Activated CD4-positive, alpha-beta T cell treated with anti-CD3 and anti-CD28 coated beads, Interleukin-2, amount 10 ng/mL, durations not matched to agents 24 days and 14 days (primary cell): ENCODE results near the gene FSTL4. TPM values are rescaled to one million over a fixed set of nuclear protein-coding genes. Genes with fewer than 3 reads are reported as not detected.

Experiments used
- DNase-seq: peaks from one replicate; pipeline ENCODE4 v3.0.0; 2022
- H3K27ac Mint-ChIP-seq: one replicate; pipeline ENCODE4 v1.8.0; 2022; ENCODE audit warnings: mild to moderate bottlenecking, mixed read lengths
- H3K27me3 Mint-ChIP-seq: one replicate; pipeline ENCODE4 v1.8.0; 2022; ENCODE audit warnings: mixed read lengths
- H3K36me3 Mint-ChIP-seq: one replicate; pipeline ENCODE4 v1.8.0; 2022; ENCODE audit warnings: low read depth, mild to moderate bottlenecking, mixed read lengths
- H3K4me1 Mint-ChIP-seq: one replicate; pipeline ENCODE4 v1.8.0; 2021; ENCODE audit warnings: mixed read lengths
- H3K4me3 Mint-ChIP-seq: one replicate; pipeline ENCODE4 v1.8.0; 2022; ENCODE audit warnings: mild to moderate bottlenecking, moderate library complexity, mixed read lengths
- H3K9me3 Mint-ChIP-seq: one replicate; pipeline ENCODE4 v1.8.0; 2021; ENCODE audit warnings: mixed read lengths
- intact Hi-C: fragments of 100-400 bp; cut with micrococcal nuclease; formaldehyde crosslinking; loops from one replicate; pipeline ENCODE4 v1.15.1; 2023
- total RNA-seq: library from RNA; stranded (reverse); gene quantifications from 2 replicates; pipeline ENCODE4 v1.2.3, GENCODE V29; 2022

The FSTL4 gene
- total RNA-seq, 1 donor from 2014 or later: 0.42 TPM

GRCh38 chr5:133599600-133599999 is 12.7 kb downstream of the FSTL4 start:
- intact Hi-C loops: no loop called here
- Mint-ChIP-seq H3K36me3 (no peaks in the 10 kb centered on the region), H3K27ac (no peak overlapping the region), H3K4me3 (no peak overlapping the region), H3K4me1 (no peaks in the 10 kb centered on the region), H3K9me3 (no peaks in the 10 kb centered on the region), H3K27me3 (peaks cover 11% of the 10 kb centered on the region)
- DNase-seq: no peak

- Mint-ChIP-seq H3K27me3 (peaks cover 9% of the 10 kb centered on the region), H3K4me3 (no peak overlapping the region), H3K27ac (no peak overlapping the region), H3K36me3 (no peaks in the 10 kb centered on the region), H3K4me1 (no peaks in the 10 kb centered on the region), H3K9me3 (no peaks in the 10 kb centered on the region)
- DNase-seq: no peak
- intact Hi-C loops: no loop called here
These were observed 13.3 kb downstream of the FSTL4 start for GRCh38 chr5:133599044-133599443.

GRCh38 chr5:133596049-133596448 is 16.3 kb downstream of the FSTL4 start:
- no peak for DNase-seq
- no peaks in the 10 kb centered on the region for H3K4me1 Mint-ChIP-seq
- H3K27ac Mint-ChIP-seq: no peak overlapping the region
- no peaks in the 10 kb centered on the region for H3K27me3 Mint-ChIP-seq
- no peaks in the 10 kb centered on the region for H3K36me3 Mint-ChIP-seq
- intact Hi-C loops: no loop called here
- H3K4me3 Mint-ChIP-seq: no peak overlapping the region
- H3K9me3 Mint-ChIP-seq: no peaks in the 10 kb centered on the region

- no peak for DNase-seq
- intact Hi-C loops: no loop called here
- H3K27me3 Mint-ChIP-seq: no peaks in the 10 kb centered on the region
- no peaks in the 10 kb centered on the region for H3K9me3 Mint-ChIP-seq
- no peaks in the 10 kb centered on the region for H3K36me3 Mint-ChIP-seq
- H3K4me3 Mint-ChIP-seq: no peak overlapping the region
- H3K27ac Mint-ChIP-seq: no peak overlapping the region
- H3K4me1 Mint-ChIP-seq: no peaks in the 10 kb centered on the region
These were observed 16.9 kb downstream of the FSTL4 start for GRCh38 chr5:133595465-133595864.

- no peak for DNase-seq
- H3K4me1 Mint-ChIP-seq: no peaks in the 10 kb centered on the region
- H3K27me3 Mint-ChIP-seq: no peaks in the 10 kb centered on the region
- no peak overlapping the region for H3K4me3 Mint-ChIP-seq
- H3K9me3 Mint-ChIP-seq: no peaks in the 10 kb centered on the region
- no peaks in the 10 kb centered on the region for H3K36me3 Mint-ChIP-seq
- intact Hi-C loops: no loop called here
- H3K27ac Mint-ChIP-seq: no peak overlapping the region
These were observed 23.1 kb downstream of the FSTL4 start for GRCh38 chr5:133589286-133589685.

GRCh38 chr5:133582971-133583370 is 29.4 kb downstream of the FSTL4 start:
- Mint-ChIP-seq H3K9me3 (no peaks in the 10 kb centered on the region), H3K4me1 (no peaks in the 10 kb centered on the region), H3K4me3 (no peak overlapping the region)

GRCh38 chr5:133581918-133582317 is 30.4 kb downstream of the FSTL4 start:
- Mint-ChIP-seq H3K4me1 (no peaks in the 10 kb centered on the region), H3K36me3 (no peaks in the 10 kb centered on the region), H3K27me3 (peaks cover 5% of the 10 kb centered on the region), H3K4me3 (no peak overlapping the region), H3K27ac (no peak overlapping the region), H3K9me3 (no peaks in the 10 kb centered on the region)
- intact Hi-C loops: no loop called here
- DNase-seq: no peak

More at GRCh38 chr5:133582971-133583370, 29.4 kb downstream of the FSTL4 start:
- DNase-seq: no peak
- Mint-ChIP-seq H3K27me3 (peaks cover 3% of the 10 kb centered on the region), H3K27ac (no peak overlapping the region), H3K36me3 (no peaks in the 10 kb centered on the region)
- intact Hi-C loops: no loop called here

- intact Hi-C loops: no loop called here
These were observed 31.0 kb downstream of the FSTL4 start for GRCh38 chr5:133581348-133581747.

GRCh38 chr5:133580618-133581017 is 31.7 kb downstream of the FSTL4 start:
- no peaks in the 10 kb centered on the region for H3K36me3 Mint-ChIP-seq
- DNase-seq: no peak
- no peak overlapping the region for H3K27ac Mint-ChIP-seq
- no peaks in the 10 kb centered on the region for H3K9me3 Mint-ChIP-seq
- peaks cover 9% of the 10 kb centered on the region for H3K27me3 Mint-ChIP-seq
- intact Hi-C loops: no loop called here
- H3K4me1 Mint-ChIP-seq: no peaks in the 10 kb centered on the region
- H3K4me3 Mint-ChIP-seq: no peak overlapping the region

More at GRCh38 chr5:133581348-133581747, 31.0 kb downstream of the FSTL4 start:
- no peak overlapping the region for H3K4me3 Mint-ChIP-seq
- no peak for DNase-seq
- no peaks in the 10 kb centered on the region for H3K36me3 Mint-ChIP-seq
- no peaks in the 10 kb centered on the region for H3K4me1 Mint-ChIP-seq
- no peak overlapping the region for H3K27ac Mint-ChIP-seq
- peaks cover 7% of the 10 kb centered on the region for H3K27me3 Mint-ChIP-seq
- no peaks in the 10 kb centered on the region for H3K9me3 Mint-ChIP-seq

- no peaks in the 10 kb centered on the region for H3K36me3 Mint-ChIP-seq
- H3K4me1 Mint-ChIP-seq: no peaks in the 10 kb centered on the region
- H3K27me3 Mint-ChIP-seq: peaks cover 9% of the 10 kb centered on the region
- DNase-seq: no peak
- H3K9me3 Mint-ChIP-seq: no peaks in the 10 kb centered on the region
- no peak overlapping the region for H3K4me3 Mint-ChIP-seq
- intact Hi-C loops: no loop called here
- H3K27ac Mint-ChIP-seq: no peak overlapping the region
These were observed 32.6 kb downstream of the FSTL4 start for GRCh38 chr5:133579766-133580165.

- Mint-ChIP-seq H3K36me3 (no peaks in the 10 kb centered on the region), H3K4me3 (no peak overlapping the region), H3K27me3 (peaks cover 25% of the 10 kb centered on the region), H3K4me1 (no peaks in the 10 kb centered on the region), H3K27ac (no peak overlapping the region), H3K9me3 (peaks cover 9% of the 10 kb centered on the region)
- no peak for DNase-seq
- intact Hi-C loops: no loop called here
These were observed 43.0 kb downstream of the FSTL4 start for GRCh38 chr5:133569347-133569746.

- Mint-ChIP-seq H3K4me1 (no peaks in the 10 kb centered on the region), H3K4me3 (no peak overlapping the region), H3K36me3 (no peaks in the 10 kb centered on the region), H3K27ac (no peak overlapping the region), H3K27me3 (peaks cover 15% of the 10 kb centered on the region), H3K9me3 (peaks cover 4% of the 10 kb centered on the region)
- intact Hi-C loops: no loop called here
- DNase-seq: peak; percentile 74
These were observed 46.3 kb downstream of the FSTL4 start for GRCh38 chr5:133565993-133566392.

GRCh38 chr5:133564921-133565565 is 47.3 kb downstream of the FSTL4 start:
- Mint-ChIP-seq H3K4me3 (no peak overlapping the region), H3K36me3 (no peaks in the 10 kb centered on the region), H3K4me1 (no peaks in the 10 kb centered on the region), H3K9me3 (peaks cover 4% of the 10 kb centered on the region), H3K27me3 (peaks cover 11% of the 10 kb centered on the region), H3K27ac (no peak overlapping the region)
- intact Hi-C loops: no loop called here
- DNase-seq: no peak

GRCh38 chr5:133562554-133562953 is 49.8 kb downstream of the FSTL4 start:
- Mint-ChIP-seq H3K27ac (no peak overlapping the region), H3K4me3 (no peak overlapping the region), H3K9me3 (peaks cover 4% of the 10 kb centered on the region), H3K27me3 (peaks cover 7% of the 10 kb centered on the region), H3K4me1 (no peaks in the 10 kb centered on the region), H3K36me3 (no peaks in the 10 kb centered on the region)
- intact Hi-C loops: no loop called here
- DNase-seq: no peak

GRCh38 chr5:133559960-133560359 is 52.4 kb downstream of the FSTL4 start:
- intact Hi-C loops: loop anchor here (10.0 kb wide), 1 partner anchor 445 kb away; no protein-coding TSS in a partner anchor
- no peaks in the 10 kb centered on the region for H3K4me1 Mint-ChIP-seq

More at GRCh38 chr5:133559960-133560359, 52.4 kb downstream of the FSTL4 start:
- no peaks in the 10 kb centered on the region for H3K36me3 Mint-ChIP-seq
- H3K4me3 Mint-ChIP-seq: no peak overlapping the region
- no peak overlapping the region for H3K27ac Mint-ChIP-seq
- H3K27me3 Mint-ChIP-seq: peaks cover 8% of the 10 kb centered on the region
- DNase-seq: peak; percentile 48
- no peaks in the 10 kb centered on the region for H3K9me3 Mint-ChIP-seq
